H1 (cell line): ENCODE data around the gene PRRC2A. TPM values are rescaled to one million over a fixed set of nuclear protein-coding genes. Genes with fewer than 3 reads are reported as not detected.

ENCODE experiments used
- BACH1 ChIP-seq: IDR thresholded peaks from 2 replicates; pipeline ENCODE4 v1.6.1; 2012; ENCODE audit warnings: low read length, improper control_type of control experiment
- SIN3A ChIP-seq, 2 experiments: IDR thresholded peaks in 1 of 2; conservative IDR thresholded peaks in 1 of 2; 2 replicates each; pipeline ENCODE4 v1.6.1; 2011 to 2012; ENCODE audit warnings: low read length in 2 of 2, improper control_type of control experiment in 1 of 2, low read depth in 1 of 2, mild to moderate bottlenecking in 1 of 2
- SP2 ChIP-seq: IDR thresholded peaks from 2 replicates; pipeline ENCODE4 v1.6.1; 2012; ENCODE audit warnings: mild to moderate bottlenecking, low read length, inconsistent platforms
- TBP ChIP-seq: IDR thresholded peaks from 2 replicates; pipeline ENCODE4 v1.6.1; 2011; ENCODE audit warnings: low read depth, low read length, improper control_type of control experiment
- polyA plus RNA-seq, 7 experiments: library from polyadenylated mRNA; depleted of rRNA in 3 of 7; stranded (reverse) in 5 of 7; unstranded in 2 of 7; fragments of >200 nt in 5 of 7; fragments of 200-250 nt in 2 of 7; gene quantifications; 1 replicate in 5 of 7; 2 replicates in 1 of 7; 4 replicates in 1 of 7; pipeline versions ENCODE4 v1.2.1 to v1.2.3, GENCODE V29; 2011 to 2013; ENCODE audit warnings: missing spikeins in 2 of 7, mixed read lengths in 2 of 7
- total RNA-seq: library from RNA; stranded (reverse); fragmentation: NEBNext Ultra II Directional; extraction: Animal tissue kit (Norgen Biotek cat#: 25700); gene quantifications from 2 replicates; pipeline ENCODE4 v1.2.1, GENCODE V29; 2021
- TF ChIP-seq, protein P1 (sequence below): fragments of 300-600 bp; sonication (generic); IDR thresholded peaks from 2 replicates; pipeline ENCODE4 v1.7.1; 2012; ENCODE audit warnings: low read length, moderate library complexity, mild to moderate bottlenecking, inconsistent platforms; ENCODE audit not compliant: insufficient replicate concordance

PRRC2A gene
- total and polyA plus RNA-seq, 2 of the 8 experiments (the other 6 are each of a cell fraction or from before 2014, with no cell fraction given): 118 to 300 TPM

DNA sequence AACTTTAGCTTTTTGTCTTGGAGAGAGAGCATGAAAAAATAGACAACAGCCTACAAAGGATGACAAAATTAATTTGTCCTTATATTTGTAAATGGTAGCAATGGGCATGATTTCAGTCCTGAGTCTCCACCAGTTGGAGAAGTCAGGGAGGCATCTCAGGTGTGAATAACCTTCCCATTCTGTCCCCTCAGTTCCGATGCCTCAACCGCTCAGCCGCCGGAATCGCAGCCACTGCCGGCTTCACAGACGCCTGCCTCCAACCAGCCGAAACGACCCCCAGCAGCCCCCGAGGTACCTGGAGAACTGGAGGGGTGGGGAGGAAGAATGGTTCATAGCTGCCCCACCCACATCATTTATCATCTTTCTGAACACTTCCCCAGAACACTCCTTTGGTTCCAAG is 3.6 kb downstream of the PRRC2A start (continued):
- TF ChIP-seq SIN3A (conservative IDR thresholded peaks at IDR 0.05 in 1 of 2, IDR thresholded peaks at IDR 0.05 in 1 of 2; ENCODE audit: low read depth in 1 of 2, low read length in 2 of 2) (no peak), TBP (no peak), SP2 (no peak), BACH1 (no peak)
- TF ChIP-seq, protein P1, sequence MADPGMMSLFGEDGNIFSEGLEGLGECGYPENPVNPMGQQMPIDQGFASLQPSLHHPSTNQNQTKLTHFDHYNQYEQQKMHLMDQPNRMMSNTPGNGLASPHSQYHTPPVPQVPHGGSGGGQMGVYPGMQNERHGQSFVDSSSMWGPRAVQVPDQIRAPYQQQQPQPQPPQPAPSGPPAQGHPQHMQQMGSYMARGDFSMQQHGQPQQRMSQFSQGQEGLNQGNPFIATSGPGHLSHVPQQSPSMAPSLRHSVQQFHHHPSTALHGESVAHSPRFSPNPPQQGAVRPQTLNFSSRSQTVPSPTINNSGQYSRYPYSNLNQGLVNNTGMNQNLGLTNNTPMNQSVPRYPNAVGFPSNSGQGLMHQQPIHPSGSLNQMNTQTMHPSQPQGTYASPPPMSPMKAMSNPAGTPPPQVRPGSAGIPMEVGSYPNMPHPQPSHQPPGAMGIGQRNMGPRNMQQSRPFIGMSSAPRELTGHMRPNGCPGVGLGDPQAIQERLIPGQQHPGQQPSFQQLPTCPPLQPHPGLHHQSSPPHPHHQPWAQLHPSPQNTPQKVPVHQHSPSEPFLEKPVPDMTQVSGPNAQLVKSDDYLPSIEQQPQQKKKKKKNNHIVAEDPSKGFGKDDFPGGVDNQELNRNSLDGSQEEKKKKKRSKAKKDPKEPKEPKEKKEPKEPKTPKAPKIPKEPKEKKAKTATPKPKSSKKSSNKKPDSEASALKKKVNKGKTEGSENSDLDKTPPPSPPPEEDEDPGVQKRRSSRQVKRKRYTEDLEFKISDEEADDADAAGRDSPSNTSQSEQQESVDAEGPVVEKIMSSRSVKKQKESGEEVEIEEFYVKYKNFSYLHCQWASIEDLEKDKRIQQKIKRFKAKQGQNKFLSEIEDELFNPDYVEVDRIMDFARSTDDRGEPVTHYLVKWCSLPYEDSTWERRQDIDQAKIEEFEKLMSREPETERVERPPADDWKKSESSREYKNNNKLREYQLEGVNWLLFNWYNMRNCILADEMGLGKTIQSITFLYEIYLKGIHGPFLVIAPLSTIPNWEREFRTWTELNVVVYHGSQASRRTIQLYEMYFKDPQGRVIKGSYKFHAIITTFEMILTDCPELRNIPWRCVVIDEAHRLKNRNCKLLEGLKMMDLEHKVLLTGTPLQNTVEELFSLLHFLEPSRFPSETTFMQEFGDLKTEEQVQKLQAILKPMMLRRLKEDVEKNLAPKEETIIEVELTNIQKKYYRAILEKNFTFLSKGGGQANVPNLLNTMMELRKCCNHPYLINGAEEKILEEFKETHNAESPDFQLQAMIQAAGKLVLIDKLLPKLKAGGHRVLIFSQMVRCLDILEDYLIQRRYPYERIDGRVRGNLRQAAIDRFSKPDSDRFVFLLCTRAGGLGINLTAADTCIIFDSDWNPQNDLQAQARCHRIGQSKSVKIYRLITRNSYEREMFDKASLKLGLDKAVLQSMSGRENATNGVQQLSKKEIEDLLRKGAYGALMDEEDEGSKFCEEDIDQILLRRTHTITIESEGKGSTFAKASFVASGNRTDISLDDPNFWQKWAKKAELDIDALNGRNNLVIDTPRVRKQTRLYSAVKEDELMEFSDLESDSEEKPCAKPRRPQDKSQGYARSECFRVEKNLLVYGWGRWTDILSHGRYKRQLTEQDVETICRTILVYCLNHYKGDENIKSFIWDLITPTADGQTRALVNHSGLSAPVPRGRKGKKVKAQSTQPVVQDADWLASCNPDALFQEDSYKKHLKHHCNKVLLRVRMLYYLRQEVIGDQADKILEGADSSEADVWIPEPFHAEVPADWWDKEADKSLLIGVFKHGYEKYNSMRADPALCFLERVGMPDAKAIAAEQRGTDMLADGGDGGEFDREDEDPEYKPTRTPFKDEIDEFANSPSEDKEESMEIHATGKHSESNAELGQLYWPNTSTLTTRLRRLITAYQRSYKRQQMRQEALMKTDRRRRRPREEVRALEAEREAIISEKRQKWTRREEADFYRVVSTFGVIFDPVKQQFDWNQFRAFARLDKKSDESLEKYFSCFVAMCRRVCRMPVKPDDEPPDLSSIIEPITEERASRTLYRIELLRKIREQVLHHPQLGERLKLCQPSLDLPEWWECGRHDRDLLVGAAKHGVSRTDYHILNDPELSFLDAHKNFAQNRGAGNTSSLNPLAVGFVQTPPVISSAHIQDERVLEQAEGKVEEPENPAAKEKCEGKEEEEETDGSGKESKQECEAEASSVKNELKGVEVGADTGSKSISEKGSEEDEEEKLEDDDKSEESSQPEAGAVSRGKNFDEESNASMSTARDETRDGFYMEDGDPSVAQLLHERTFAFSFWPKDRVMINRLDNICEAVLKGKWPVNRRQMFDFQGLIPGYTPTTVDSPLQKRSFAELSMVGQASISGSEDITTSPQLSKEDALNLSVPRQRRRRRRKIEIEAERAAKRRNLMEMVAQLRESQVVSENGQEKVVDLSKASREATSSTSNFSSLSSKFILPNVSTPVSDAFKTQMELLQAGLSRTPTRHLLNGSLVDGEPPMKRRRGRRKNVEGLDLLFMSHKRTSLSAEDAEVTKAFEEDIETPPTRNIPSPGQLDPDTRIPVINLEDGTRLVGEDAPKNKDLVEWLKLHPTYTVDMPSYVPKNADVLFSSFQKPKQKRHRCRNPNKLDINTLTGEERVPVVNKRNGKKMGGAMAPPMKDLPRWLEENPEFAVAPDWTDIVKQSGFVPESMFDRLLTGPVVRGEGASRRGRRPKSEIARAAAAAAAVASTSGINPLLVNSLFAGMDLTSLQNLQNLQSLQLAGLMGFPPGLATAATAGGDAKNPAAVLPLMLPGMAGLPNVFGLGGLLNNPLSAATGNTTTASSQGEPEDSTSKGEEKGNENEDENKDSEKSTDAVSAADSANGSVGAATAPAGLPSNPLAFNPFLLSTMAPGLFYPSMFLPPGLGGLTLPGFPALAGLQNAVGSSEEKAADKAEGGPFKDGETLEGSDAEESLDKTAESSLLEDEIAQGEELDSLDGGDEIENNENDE: no peak
